Osteocyte (in vitro differentiated cells): ENCODE measurements around the gene TSPAN31. TPM values are rescaled to one million over a fixed set of nuclear protein-coding genes. Genes with fewer than 3 reads are reported as not detected.
A peak's percentile ranks its signal among the peaks of the same experiment; 100 is the strongest.
"Not testable (repeated sequence)": the region's sequence is repeated elsewhere in the genome, so short reads cannot be mapped to it uniquely, and the experiment has no call there.

ENCODE experiments used
- DNase-seq: peaks from one replicate; pipeline ENCODE4 v3.0.0; 2021; ENCODE audit warnings: mixed read lengths; ENCODE audit not compliant: unreplicated experiment; ENCODE audit errors: extremely low spot score
- H3K27ac Mint-ChIP-seq: one replicate; pipeline ENCODE4 v1.8.0; 2021; ENCODE audit warnings: mild to moderate bottlenecking, mixed read lengths; ENCODE audit not compliant: unreplicated experiment
- H3K27me3 Mint-ChIP-seq: one replicate; pipeline ENCODE4 v1.8.0; 2021; ENCODE audit warnings: mixed read lengths; ENCODE audit not compliant: unreplicated experiment
- H3K36me3 Mint-ChIP-seq: one replicate; pipeline ENCODE4 v1.8.0; 2021; ENCODE audit warnings: mixed read lengths; ENCODE audit not compliant: unreplicated experiment
- H3K4me1 Mint-ChIP-seq: one replicate; pipeline ENCODE4 v1.8.0; 2021; ENCODE audit warnings: mixed read lengths; ENCODE audit not compliant: unreplicated experiment
- H3K4me3 Mint-ChIP-seq: one replicate; pipeline ENCODE4 v1.8.0; 2021; ENCODE audit warnings: mild to moderate bottlenecking, moderate library complexity, mixed read lengths; ENCODE audit not compliant: unreplicated experiment
- H3K9me3 Mint-ChIP-seq: one replicate; pipeline ENCODE4 v1.8.0; 2021; ENCODE audit warnings: mixed read lengths; ENCODE audit not compliant: unreplicated experiment
- total RNA-seq: library from RNA; stranded (reverse); gene quantifications from 2 replicates; pipeline ENCODE4 v1.2.1, GENCODE V29; 2021
- TF ChIP-seq, protein P1 (sequence below): fragments of 200-600 bp; sonication (generic); IDR thresholded peaks from 2 replicates; pipeline ENCODE4 v1.5.0; 2021; ENCODE audit warnings: antibody characterized with exemption, mild to moderate bottlenecking, moderate library complexity

Gene TSPAN31
- total RNA-seq, 1 donor from 2014 or later: 36.2 TPM

DNA sequence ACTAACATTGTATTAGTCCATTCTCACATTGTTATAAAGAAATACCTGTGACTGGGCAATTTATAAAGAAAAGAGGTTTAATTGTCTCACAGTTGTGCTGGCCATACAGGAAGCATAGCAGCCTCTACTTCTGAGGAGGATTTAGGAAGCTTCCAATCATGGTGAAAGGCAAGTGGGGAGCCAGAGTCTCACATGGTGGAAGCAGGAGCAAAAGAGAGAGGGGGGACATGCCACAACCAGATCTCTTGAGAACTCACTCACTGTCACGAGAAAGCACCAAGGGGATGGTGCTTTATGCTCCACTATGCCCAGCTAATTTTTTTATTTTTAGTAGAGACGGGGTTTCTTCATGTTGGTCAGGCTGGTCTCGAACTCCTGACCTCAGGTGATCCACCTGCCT is 37.6 kb upstream of the TSPAN31 start:
- H3K27ac Mint-ChIP-seq: no peak overlapping the region
- DNase-seq: no peak

DNA sequence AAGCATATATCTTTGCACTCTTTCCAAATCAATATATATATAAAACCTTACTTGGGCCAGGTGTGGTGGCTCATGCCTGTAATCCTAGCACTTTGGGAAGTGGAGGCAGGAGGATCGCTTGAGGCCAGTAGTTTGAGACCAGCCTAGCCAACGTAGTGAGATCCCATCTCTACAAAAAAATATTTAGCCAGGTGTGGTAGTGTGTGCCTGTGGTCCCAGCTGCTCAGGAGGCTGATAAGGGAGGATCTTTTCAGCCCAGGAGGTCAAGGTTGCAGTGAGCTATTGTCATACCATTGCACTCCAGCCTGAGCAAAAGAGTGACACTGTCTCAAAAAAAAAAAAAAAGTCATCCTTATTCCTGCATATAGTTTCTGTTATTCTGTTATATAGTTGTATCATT is 36.5 kb upstream of the TSPAN31 start:
- TF ChIP-seq, protein P1, sequence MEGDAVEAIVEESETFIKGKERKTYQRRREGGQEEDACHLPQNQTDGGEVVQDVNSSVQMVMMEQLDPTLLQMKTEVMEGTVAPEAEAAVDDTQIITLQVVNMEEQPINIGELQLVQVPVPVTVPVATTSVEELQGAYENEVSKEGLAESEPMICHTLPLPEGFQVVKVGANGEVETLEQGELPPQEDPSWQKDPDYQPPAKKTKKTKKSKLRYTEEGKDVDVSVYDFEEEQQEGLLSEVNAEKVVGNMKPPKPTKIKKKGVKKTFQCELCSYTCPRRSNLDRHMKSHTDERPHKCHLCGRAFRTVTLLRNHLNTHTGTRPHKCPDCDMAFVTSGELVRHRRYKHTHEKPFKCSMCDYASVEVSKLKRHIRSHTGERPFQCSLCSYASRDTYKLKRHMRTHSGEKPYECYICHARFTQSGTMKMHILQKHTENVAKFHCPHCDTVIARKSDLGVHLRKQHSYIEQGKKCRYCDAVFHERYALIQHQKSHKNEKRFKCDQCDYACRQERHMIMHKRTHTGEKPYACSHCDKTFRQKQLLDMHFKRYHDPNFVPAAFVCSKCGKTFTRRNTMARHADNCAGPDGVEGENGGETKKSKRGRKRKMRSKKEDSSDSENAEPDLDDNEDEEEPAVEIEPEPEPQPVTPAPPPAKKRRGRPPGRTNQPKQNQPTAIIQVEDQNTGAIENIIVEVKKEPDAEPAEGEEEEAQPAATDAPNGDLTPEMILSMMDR: no peak
- no peak overlapping the region for H3K4me3 Mint-ChIP-seq
- no peaks in the 10 kb centered on the region for H3K4me1 Mint-ChIP-seq
- H3K36me3 Mint-ChIP-seq: peaks cover 41% of the 10 kb centered on the region
- DNase-seq: no peak
- H3K27ac Mint-ChIP-seq: no peak overlapping the region
- peaks cover 14% of the 10 kb centered on the region for H3K9me3 Mint-ChIP-seq
- H3K27me3 Mint-ChIP-seq: no peaks in the 10 kb centered on the region

More for the DNA sequence above, 37.6 kb upstream of the TSPAN31 start:
- TF ChIP-seq, protein P1: no peak
- no peaks in the 10 kb centered on the region for H3K4me1 Mint-ChIP-seq
- peaks cover 46% of the 10 kb centered on the region for H3K36me3 Mint-ChIP-seq
- H3K9me3 Mint-ChIP-seq: peaks cover 21% of the 10 kb centered on the region
- H3K27me3 Mint-ChIP-seq: no peaks in the 10 kb centered on the region
- no peak overlapping the region for H3K4me3 Mint-ChIP-seq

DNA sequence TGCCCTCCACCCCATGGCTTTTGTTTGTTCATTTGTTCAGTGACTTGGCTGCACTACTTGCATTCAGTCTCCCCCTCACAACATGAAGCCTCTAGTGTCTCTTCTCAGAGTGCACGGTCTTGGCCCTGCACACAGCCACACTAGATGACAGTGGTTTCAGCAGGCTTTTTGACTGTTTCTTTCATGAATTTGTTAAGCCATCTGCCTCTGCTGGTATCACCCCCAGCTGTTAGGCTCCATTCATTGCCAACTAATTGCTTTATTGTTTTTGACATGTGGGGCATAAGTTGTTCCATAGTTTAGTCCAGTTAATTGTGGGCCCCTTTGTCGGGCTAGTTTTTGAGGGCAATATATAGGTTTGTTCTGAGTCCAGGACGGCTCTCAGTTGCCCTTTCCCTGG is 32.1 kb upstream of the TSPAN31 start:
- peak; percentile 19 for DNase-seq
- H3K36me3 Mint-ChIP-seq: peaks cover 23% of the 10 kb centered on the region
- H3K4me1 Mint-ChIP-seq: no peaks in the 10 kb centered on the region
- H3K27me3 Mint-ChIP-seq: no peaks in the 10 kb centered on the region
- peaks cover 6% of the 10 kb centered on the region for H3K9me3 Mint-ChIP-seq
- TF ChIP-seq, protein P1: no peak
- no peak overlapping the region for H3K27ac Mint-ChIP-seq
- H3K4me3 Mint-ChIP-seq: no peak overlapping the region

DNA sequence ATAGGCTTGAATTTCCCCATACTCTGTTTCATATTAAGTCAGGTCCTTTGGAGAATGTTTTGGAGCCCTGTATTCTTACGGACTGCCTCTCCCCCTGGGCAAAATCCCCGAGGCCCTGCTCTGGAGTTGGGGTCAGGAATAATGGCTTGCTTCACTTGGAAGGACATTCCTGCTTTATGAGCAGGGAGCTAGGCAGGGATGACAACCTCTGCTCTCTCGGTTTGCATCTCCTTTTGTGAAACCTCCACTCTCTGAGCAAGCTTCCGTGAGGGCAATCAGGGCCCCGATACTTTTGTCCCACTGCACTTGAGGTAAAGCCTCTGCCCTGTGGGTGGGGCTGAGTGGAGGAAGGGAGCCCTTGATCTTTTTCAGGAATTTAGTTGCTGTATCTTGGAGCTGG is 31.6 kb upstream of the TSPAN31 start:
- Mint-ChIP-seq H3K36me3 (peaks cover 26% of the 10 kb centered on the region), H3K27me3 (no peaks in the 10 kb centered on the region), H3K27ac (no peak overlapping the region), H3K4me1 (no peaks in the 10 kb centered on the region), H3K4me3 (no peak overlapping the region), H3K9me3 (peaks cover 6% of the 10 kb centered on the region)
- TF ChIP-seq, protein P1: no peak
- DNase-seq: peak; percentile 65

DNA sequence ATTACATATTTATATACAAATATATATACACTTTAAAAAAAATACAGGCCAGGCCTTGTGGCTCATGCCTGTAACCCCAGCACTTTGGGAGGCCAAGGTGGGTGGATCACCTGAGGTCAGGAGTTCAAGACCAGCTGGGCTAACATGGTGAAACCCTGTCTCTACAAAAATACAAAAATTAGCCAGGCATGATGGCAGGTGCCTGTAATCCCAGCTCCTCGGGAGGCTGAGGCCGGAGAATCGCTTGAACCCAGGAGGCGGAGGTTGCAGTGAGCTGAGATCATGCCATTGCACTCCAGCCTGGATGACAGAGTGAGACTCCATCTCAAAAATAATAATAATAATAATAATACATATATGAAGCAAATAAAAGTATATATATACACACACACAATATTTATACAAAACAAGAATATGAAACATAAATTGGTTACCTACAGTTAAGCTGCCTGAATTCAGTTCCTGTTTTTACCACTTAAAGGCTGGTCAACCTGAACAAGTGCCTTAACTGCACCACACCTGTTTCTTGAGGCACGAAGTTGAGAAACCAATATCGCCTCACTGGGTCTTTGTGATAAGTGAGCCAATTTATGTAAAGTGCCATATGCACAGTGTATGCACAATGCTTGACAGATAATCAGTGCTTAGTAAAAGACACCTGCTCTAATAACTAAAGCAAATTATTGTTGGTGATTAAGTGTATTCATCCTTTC is 29.6 kb upstream of the TSPAN31 start:
- not testable (repeated sequence) for H3K4me3 Mint-ChIP-seq, H3K9me3 Mint-ChIP-seq, H3K27ac Mint-ChIP-seq, H3K4me1 Mint-ChIP-seq, H3K27me3 Mint-ChIP-seq
- peaks cover 36% of the 10 kb centered on the region for H3K36me3 Mint-ChIP-seq
- peak; percentile 53 for DNase-seq
